Psoas muscle (tissue), 8 donors: Measurements from ENCODE around the gene RASSF5. TPM values are rescaled to one million over a fixed set of nuclear protein-coding genes. Genes with fewer than 3 reads are reported as not detected.

ENCODE experiments used
- ATAC-seq, 4 donors: fragments of 200-7000 bp; cut with Tn5 transposase; one replicate each; pipeline ENCODE4 v1.9.1; 2020; ENCODE audit warnings: moderate library complexity in 3 of 4, mild to moderate bottlenecking in 2 of 4
- DNase-seq, 2 donors: peaks; one replicate each; pipeline ENCODE4 v3.0.0-alpha.2; 2020
- H3K27ac ChIP-seq: fragments of 200-600 bp; one replicate; pipeline ENCODE4 v1.8.0; 2022
- H3K27me3 ChIP-seq, 3 donors: fragments of 200-600 bp in 1 of 3; one replicate each; pipeline versions ENCODE4 v1.6.1 to v1.8.0; 2013 to 2022; ENCODE audit warnings: low read length in 2 of 3, mild to moderate bottlenecking in 2 of 3, moderate library complexity in 1 of 3; ENCODE audit not compliant: insufficient read depth in 3 of 3
- H3K36me3 ChIP-seq, 2 donors: fragments of 200-600 bp in 1 of 2; one replicate each; pipeline versions ENCODE4 v1.6.1 to v1.8.0; 2013 to 2022; ENCODE audit warnings: low read depth in 1 of 2, mild to moderate bottlenecking in 1 of 2, moderate library complexity in 1 of 2; ENCODE audit not compliant: insufficient read depth in 1 of 2
- H3K4me1 ChIP-seq: fragments of 200-600 bp; one replicate; pipeline ENCODE4 v1.8.0; 2022
- H3K4me3 ChIP-seq: fragments of 200-600 bp; one replicate; pipeline ENCODE4 v1.8.0; 2022; ENCODE audit warnings: mild to moderate bottlenecking
- H3K9me3 ChIP-seq: fragments of 200-600 bp; one replicate; pipeline ENCODE4 v1.8.0; 2022
- WGBS, 3 donors: extraction: QIAGEN DNeasy Blood & Tissue Kit; methylation state at CpG; one replicate each; pipeline versions ENCODE4 v1.1.6 to v1.1.7; 2013; 5-methylcytosine and 5-hydroxymethylcytosine counted together
- intact Hi-C, 2 donors: fragments of 100-400 bp; cut with DNase I; formaldehyde crosslinking; loops; one replicate each; pipeline versions ENCODE4 v1.11.0 to v1.14.2; 2022
- polyA plus RNA-seq, 3 donors: library from polyadenylated mRNA; stranded (reverse); fragments of 200-250 nt; gene quantifications; one replicate each; pipeline ENCODE4 v1.2.3, GENCODE V29; 2013
- total RNA-seq, 4 donors: library from RNA; stranded (reverse); fragmentation: NEBNext Ultra II Directional in 2 of 4; extraction: Animal tissue kit (Norgen Biotek cat#: 25700) in 2 of 4; gene quantifications; one replicate each; pipeline versions ENCODE4 v1.2.1 to v1.2.4, GENCODE V29; 2021 to 2023
- TF ChIP-seq, protein P1 (sequence below): fragments of 200-600 bp; IDR thresholded peaks from one replicate; pipeline ENCODE4 v1.8.0; 2022; ENCODE audit warnings: antibody characterized with exemption
- donor health status: healthy with polysubstance abuse.
- donor health status: DM: no; HTN: no; CAD: no; lungs with moderate emphysema.
- donor health status: Bipolar disorder and iron deficiency.
- donor health status: healthy.
- donor health status: DM: yes; HTN: yes; CAD: no.
- donor health status: DM: no; HTN: no; CAD: no.
- donor health status: DM: no; HTN: no; CAD: no.
- donor health status: DM: yes; HTN: yes; CAD: no.

RASSF5 gene
- total and polyA plus RNA-seq, 7 donors: 1.1 to 14.6 (median 1.9) TPM

DNA sequence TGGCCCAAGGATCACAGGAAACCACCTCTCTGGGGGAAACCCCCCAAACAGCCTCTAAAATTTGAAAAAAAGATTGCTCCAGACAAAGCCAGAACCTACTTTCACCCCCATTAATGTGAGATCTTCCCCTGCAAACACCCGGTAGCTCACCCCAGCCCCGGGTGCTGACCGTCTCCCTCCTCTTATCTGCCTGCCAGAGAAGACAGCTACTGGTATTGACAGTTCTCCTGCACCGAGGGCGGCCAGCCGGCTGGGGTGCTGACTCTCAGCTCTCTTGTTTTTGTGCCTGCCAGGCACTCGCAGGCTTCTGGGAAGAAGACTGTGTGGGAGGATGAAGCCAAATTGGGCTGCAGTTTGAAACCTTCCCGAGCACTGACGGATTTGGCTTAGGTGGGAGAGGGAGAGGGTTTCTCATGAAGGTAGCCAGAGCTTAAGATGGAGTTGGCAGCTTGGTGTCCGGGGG is 48.2 kb downstream of the RASSF5 start:
- WGBS, 3 donors: 47 to 70% (median 58%) methylated on average over 10 of the region's 10 CpGs
- no peaks in the 10 kb centered on the region for H3K36me3 ChIP-seq
- DNase-seq (peak in 1 of 2 donors; percentile 35), ATAC-seq (peak in 1 of 4 donors; percentile 41)
- peaks cover 24% of the 10 kb centered on the region for H3K4me1 ChIP-seq
- TF ChIP-seq, protein P1, sequence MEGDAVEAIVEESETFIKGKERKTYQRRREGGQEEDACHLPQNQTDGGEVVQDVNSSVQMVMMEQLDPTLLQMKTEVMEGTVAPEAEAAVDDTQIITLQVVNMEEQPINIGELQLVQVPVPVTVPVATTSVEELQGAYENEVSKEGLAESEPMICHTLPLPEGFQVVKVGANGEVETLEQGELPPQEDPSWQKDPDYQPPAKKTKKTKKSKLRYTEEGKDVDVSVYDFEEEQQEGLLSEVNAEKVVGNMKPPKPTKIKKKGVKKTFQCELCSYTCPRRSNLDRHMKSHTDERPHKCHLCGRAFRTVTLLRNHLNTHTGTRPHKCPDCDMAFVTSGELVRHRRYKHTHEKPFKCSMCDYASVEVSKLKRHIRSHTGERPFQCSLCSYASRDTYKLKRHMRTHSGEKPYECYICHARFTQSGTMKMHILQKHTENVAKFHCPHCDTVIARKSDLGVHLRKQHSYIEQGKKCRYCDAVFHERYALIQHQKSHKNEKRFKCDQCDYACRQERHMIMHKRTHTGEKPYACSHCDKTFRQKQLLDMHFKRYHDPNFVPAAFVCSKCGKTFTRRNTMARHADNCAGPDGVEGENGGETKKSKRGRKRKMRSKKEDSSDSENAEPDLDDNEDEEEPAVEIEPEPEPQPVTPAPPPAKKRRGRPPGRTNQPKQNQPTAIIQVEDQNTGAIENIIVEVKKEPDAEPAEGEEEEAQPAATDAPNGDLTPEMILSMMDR: no peak
- intact Hi-C loops: no loop called here
- H3K27me3 ChIP-seq: no peaks in the 10 kb centered on the region
- no peak overlapping the region for H3K4me3 ChIP-seq
- H3K27ac ChIP-seq: no peak overlapping the region
- H3K9me3 ChIP-seq: no peaks in the 10 kb centered on the region

DNA sequence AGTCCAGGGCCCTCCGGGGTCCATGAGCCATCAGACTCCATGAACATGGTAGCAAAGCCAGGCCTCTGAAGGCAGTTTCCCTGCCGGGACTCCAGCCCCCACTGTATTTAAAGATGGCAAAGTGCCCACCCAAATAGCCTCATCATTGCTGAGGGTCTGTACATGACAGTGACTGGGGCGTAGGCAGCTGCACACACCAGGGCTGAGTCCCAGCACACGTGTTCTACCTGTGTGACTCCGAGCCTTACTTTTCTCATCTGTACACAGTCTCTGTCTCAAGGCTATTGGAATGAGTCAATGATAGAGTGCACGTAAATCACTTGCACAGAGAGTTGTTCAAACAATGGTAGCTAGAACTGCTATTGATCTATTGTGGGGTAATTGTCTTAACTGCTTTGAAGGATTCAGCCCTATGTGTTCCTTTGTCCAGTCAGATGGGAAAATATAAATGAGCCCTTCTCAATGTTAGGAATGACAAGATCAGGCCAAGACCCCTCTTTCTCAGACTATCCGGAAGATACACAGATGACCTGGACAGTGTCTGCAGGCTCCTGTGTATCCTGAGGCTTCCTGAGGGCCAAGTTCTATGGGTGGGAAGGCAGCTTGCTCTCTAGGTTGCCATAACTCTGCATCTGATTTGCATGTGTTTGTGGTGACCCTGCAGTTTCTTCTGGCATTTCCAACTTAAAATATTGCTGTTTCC is 48.9 kb downstream of the RASSF5 start:
- Histone ChIP-seq H3K9me3 (no peaks in the 10 kb centered on the region), H3K4me3 (no peak overlapping the region), H3K27ac (peak overlapping the region; percentile 30), H3K27me3 (no peaks in the 10 kb centered on the region), H3K4me1 (peaks cover 29% of the 10 kb centered on the region), H3K36me3 (no peaks in the 10 kb centered on the region)
- TF ChIP-seq, protein P1: no peak
- DNase-seq (no peak), ATAC-seq (no peak)
- intact Hi-C loops: no loop called here
- WGBS, 3 donors: 77 to 93% (median 91%) methylated on average over 7 of the region's 7 CpGs

DNA sequence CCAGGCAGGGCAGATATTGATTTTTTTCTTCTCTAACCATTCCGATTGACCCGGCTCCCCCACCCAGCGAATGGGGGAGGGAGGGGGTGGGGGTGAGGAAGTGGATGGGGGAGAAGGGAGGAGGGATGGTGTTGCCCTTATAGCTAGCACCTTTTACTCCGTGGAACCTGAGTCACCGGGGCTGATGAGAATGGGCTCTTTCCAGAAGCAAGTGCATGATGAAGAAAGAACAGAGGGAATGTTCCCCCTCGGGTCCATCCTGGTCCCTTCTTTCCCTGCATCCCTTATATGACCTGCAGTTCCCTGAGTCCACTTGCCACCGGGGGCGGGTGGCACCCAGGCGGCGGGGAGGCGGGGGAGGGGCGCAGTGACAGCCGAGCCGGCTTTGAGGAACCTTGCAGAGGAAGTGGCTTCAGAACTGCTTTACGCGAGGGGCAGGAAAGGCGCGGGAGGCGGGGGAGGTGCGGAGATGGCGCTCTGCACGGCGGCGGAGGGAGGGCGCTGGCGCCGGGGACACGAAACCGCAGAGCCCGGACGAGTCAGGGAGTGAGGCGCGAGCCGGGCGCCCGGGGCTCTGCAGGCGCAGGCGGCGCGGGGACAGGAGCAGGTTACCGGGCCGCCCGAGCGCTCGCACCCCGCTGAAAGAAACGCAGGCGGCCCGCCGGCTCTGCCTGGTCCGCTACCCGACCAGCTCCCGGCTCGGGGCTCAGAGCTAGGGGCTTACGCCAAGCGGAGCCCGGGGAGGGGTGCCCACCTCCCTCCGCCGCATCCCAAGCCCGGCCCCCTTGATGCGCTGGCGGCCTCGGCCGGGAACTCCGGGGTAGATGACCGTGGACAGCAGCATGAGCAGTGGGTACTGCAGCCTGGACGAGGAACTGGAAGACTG is 49.7 kb downstream of the RASSF5 start:
- DNase-seq: peak; percentile 81 to 85

DNA sequence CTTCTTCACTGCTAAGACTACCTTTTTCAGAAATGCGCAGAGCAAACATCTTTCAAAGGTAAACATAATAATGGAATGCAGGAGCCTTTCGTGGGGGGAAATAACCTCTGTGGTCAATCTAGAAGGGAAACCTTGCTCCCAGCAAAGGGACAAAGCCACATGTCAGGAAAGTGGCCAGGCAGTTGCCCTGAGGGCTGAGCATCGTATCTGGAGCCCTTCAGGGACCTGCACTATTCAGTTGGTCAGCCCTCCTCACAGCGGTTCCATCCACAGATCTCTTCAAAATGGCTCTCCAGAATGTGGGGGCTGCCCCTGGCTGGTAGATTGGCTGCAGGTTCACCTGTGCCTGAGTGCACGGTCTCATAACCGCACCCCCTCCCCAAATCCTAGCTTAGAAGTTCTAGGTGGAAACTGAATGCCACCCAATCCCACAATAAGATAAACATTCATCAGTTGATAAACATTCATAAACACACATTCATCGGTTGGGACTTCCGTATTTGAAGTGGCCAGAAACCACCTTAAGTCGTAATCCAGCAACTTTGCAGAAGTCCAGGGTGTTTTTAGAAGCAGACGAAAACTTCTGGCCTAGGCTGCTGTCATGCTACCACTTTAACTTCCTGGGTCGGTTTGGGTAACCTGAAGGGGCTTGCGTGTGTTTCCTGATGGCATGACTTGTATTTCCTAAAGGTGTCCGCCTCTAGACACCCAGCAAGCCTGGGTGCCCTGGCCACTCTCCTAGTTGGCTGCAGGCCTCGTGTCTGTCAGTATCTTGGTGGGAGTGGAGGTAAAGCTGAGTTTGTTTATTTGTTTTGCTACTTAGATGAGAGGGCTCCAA is 50.5 kb downstream of the RASSF5 start:
- no peak for ATAC-seq
- no peaks in the 10 kb centered on the region for H3K27me3 ChIP-seq
- H3K9me3 ChIP-seq: no peaks in the 10 kb centered on the region
- peak overlapping the region; percentile 52 for H3K27ac ChIP-seq
- peaks cover 0 to 2% of the 10 kb centered on the region in 2 donors for H3K36me3 ChIP-seq
- WGBS, 3 donors: 72 to 82% (median 80%) methylated on average over 14 of the region's 14 CpGs
- intact Hi-C loops: no loop called here
- TF ChIP-seq, protein P1: no peak
- H3K4me3 ChIP-seq: peak overlapping the region; percentile 73
- DNase-seq: no peak
- H3K4me1 ChIP-seq: peaks cover 29% of the 10 kb centered on the region

More for the DNA sequence above, 49.7 kb downstream of the RASSF5 start:
- Histone ChIP-seq H3K27ac (peak overlapping the region; percentile 52), H3K9me3 (no peaks in the 10 kb centered on the region), H3K36me3 (peaks cover 0 to under 1% of the 10 kb centered on the region in 2 donors), H3K4me3 (peak overlapping the region; percentile 73), H3K4me1 (peaks cover 29% of the 10 kb centered on the region), H3K27me3 (no peaks in the 10 kb centered on the region)
- intact Hi-C loops: no loop called here
- peak; percentile 62 to 75 (median 70) for ATAC-seq
- TF ChIP-seq, protein P1: no peak
- WGBS, 3 donors: 2 to 6% (median 3%) methylated on average over 50 to 67 of the region's 67 CpGs
